GM12878 (cell line): ENCODE measurements around the gene MGLL. TPM values are rescaled to one million over a fixed set of nuclear protein-coding genes. Genes with fewer than 3 reads are reported as not detected.

ENCODE experiments used
- ATAC-seq: fragments of 200-7000 bp; cut with Tn5 transposase; 3 replicates; pipeline ENCODE4 v1.9.1; 2020; ENCODE audit warnings: mild to moderate bottlenecking, moderate library complexity
- BruUV-seq: library from RNA; stranded (reverse); fragments of 400-500 nt; replicated peaks from 2 replicates; lab custom pipeline; 2021; lab: Mats Ljungman, UMichigan
- CTCF ChIA-PET: fragments of 300-600 bp; sonication (Branson Sonifier 250); formaldehyde crosslinking; extraction: SDS; loops from one replicate; lab custom pipeline; 2021; ENCODE audit warnings: inconsistent platforms; lab: Yijun Ruan, JAX
- POLR2A ChIA-PET: fragments of 350-600 bp; formaldehyde crosslinking; extraction: SDS; loops from one replicate; lab custom pipeline; 2021; ENCODE audit warnings: inconsistent platforms; lab: Charles Lee
- RAD21 ChIA-PET: fragments of 300-600 bp; sonication (Branson Sonifier 250); formaldehyde crosslinking; loops from one replicate; lab custom pipeline; 2023; ENCODE audit warnings: antibody characterized with exemption; ENCODE audit not compliant: unreplicated experiment; lab: Charles Lee
- SMC1A ChIA-PET: fragments of 300-600 bp; sonication (Branson Sonifier 250); formaldehyde crosslinking; loops from one replicate; lab custom pipeline; 2023; ENCODE audit not compliant: unreplicated experiment, uncharacterized antibody; lab: Charles Lee
- DNase-seq: peaks from one replicate; pipeline ENCODE4 v3.0.0-alpha.2; 2011; ENCODE audit warnings: low read depth, low spot score
- FAIRE-seq: peaks from 3 replicates; lab custom pipeline; 2011; peaks lifted over from hg19 to GRCh38; lab: Jason Lieb, UNC
- H2AFZ ChIP-seq: 2 replicates; pipeline ENCODE4 v1.6.0; 2011; ENCODE audit warnings: low read depth, low read length, control low read depth; ENCODE audit not compliant: control insufficient read depth
- H3K27ac ChIP-seq: 2 replicates; pipeline ENCODE4 v1.5.1; 2011; ENCODE audit warnings: control low read depth; ENCODE audit not compliant: control insufficient read depth, insufficient read depth
- H3K27me3 ChIP-seq, 2 experiments: replicated peaks in 1 of 2; 2 replicates each; pipeline versions ENCODE4 v1.6.0 to v1.6.1; 2011; ENCODE audit warnings: low read length in 1 of 2; ENCODE audit not compliant: control insufficient read depth in 2 of 2, insufficient read depth in 2 of 2
- H3K36me3 ChIP-seq, 2 experiments: 2 replicates each; pipeline ENCODE4 v1.5.1; 2011; ENCODE audit warnings: low read length in 1 of 2; ENCODE audit not compliant: control insufficient read depth in 2 of 2, insufficient read depth in 2 of 2
- H3K4me1 ChIP-seq: 2 replicates; pipeline ENCODE4 v1.6.1; 2011; ENCODE audit warnings: mild to moderate bottlenecking, low read length, moderate library complexity, mixed read lengths; ENCODE audit not compliant: control insufficient read depth, insufficient read depth
- H3K4me2 ChIP-seq: 2 replicates; pipeline ENCODE4 v1.6.0; 2011; ENCODE audit warnings: control low read depth; ENCODE audit not compliant: control insufficient read depth, insufficient read depth
- H3K4me3 ChIP-seq: fragments of 200-600 bp; sonication (generic); 2 replicates; pipeline ENCODE4 v1.5.1; 2016
- H3K79me2 ChIP-seq: 2 replicates; pipeline ENCODE4 v1.6.0; 2011; ENCODE audit warnings: low read length; ENCODE audit not compliant: control insufficient read depth, insufficient read depth
- H3K9ac ChIP-seq: 2 replicates; pipeline ENCODE4 v1.8.0; 2011; ENCODE audit warnings: low read length, control low read depth, mixed read lengths; ENCODE audit not compliant: control insufficient read depth, insufficient read depth
- H3K9me3 ChIP-seq: replicated peaks from 3 replicates; pipeline ENCODE4 v1.5.1; 2011; ENCODE audit warnings: mild to moderate bottlenecking, low read length; ENCODE audit not compliant: control insufficient read depth, insufficient read depth
- H4K20me1 ChIP-seq: 2 replicates; pipeline ENCODE4 v1.6.0; 2011; ENCODE audit not compliant: control insufficient read depth, insufficient read depth
- ASH2L ChIP-seq: fragments of 300-600, 200-600 bp; sonication (generic); IDR thresholded peaks from 2 replicates; pipeline ENCODE4 v1.6.1; 2017; ENCODE audit warnings: low read depth, mild to moderate bottlenecking, borderline replicate concordance
- BCL3 ChIP-seq: IDR thresholded peaks from 2 replicates; pipeline ENCODE4 v1.6.1; 2011; ENCODE audit warnings: borderline replicate concordance, low read depth, mild to moderate bottlenecking, moderate library complexity, low read length; ENCODE audit not compliant: insufficient read depth, poor library complexity, severe bottlenecking
- BRCA1 ChIP-seq: IDR thresholded peaks from 2 replicates; pipeline ENCODE4 v1.6.1; 2011; ENCODE audit warnings: low read depth, low read length, improper control_type of control experiment
- CHD1 ChIP-seq: IDR thresholded peaks from 2 replicates; pipeline ENCODE4 v1.6.1; 2012; ENCODE audit warnings: low read depth, low read length, improper control_type of control experiment
- CHD2 ChIP-seq: IDR thresholded peaks from 2 replicates; pipeline ENCODE4 v1.6.1; 2011; ENCODE audit warnings: low read depth, low read length, improper control_type of control experiment, borderline replicate concordance
- CTCF ChIP-seq, 3 experiments: IDR thresholded peaks in 2 of 3; conservative IDR thresholded peaks in 1 of 3; 2 replicates each; pipeline ENCODE4 v1.5.1; 2011; ENCODE audit warnings: low read depth in 3 of 3, low read length in 3 of 3, mild to moderate bottlenecking in 3 of 3, control low read depth in 2 of 3, moderate library complexity in 2 of 3, inconsistent platforms in 1 of 3, mixed read lengths in 1 of 3; ENCODE audit not compliant: control insufficient read depth in 2 of 3, insufficient read depth in 1 of 3; ENCODE audit errors: extremely low read depth in 1 of 3
- FOS ChIP-seq: IDR thresholded peaks from 3 replicates; pipeline ENCODE4 v1.6.1; 2011; ENCODE audit warnings: borderline replicate concordance; ENCODE audit not compliant: insufficient read length; ENCODE audit errors: extremely low read depth
- IRF3 ChIP-seq: fragments of 450-650 bp; IDR thresholded peaks from 2 replicates; pipeline ENCODE4 v1.6.1; 2014; ENCODE audit warnings: mild to moderate bottlenecking
- KAT2A ChIP-seq: conservative IDR thresholded peaks from 2 replicates; pipeline ENCODE4 v1.6.1; 2011; ENCODE audit warnings: low read depth, low read length; ENCODE audit not compliant: control insufficient read depth
- MXI1 ChIP-seq: fragments of 150-350 bp; IDR thresholded peaks from 2 replicates; pipeline ENCODE4 v1.6.1; 2011; ENCODE audit warnings: low read depth, mild to moderate bottlenecking, inconsistent platforms, low read length, improper control_type of control experiment
- MYB ChIP-seq: fragments of 150-350 bp; IDR thresholded peaks from 2 replicates; pipeline ENCODE4 v1.6.1; 2014; ENCODE audit warnings: mild to moderate bottlenecking, low read depth, low read length, borderline replicate concordance
- NRF1 ChIP-seq: conservative IDR thresholded peaks from 2 replicates; pipeline ENCODE4 v1.6.1; 2011; ENCODE audit warnings: mild to moderate bottlenecking, low read depth, low read length, improper control_type of control experiment
- PML ChIP-seq: IDR thresholded peaks from 2 replicates; pipeline ENCODE4 v1.6.1; 2012; ENCODE audit warnings: low read length, inconsistent platforms
- SMC3 ChIP-seq: IDR thresholded peaks from 2 replicates; pipeline ENCODE4 v1.6.1; 2011; ENCODE audit warnings: low read length, improper control_type of control experiment, borderline replicate concordance
- SPI1 ChIP-seq: IDR thresholded peaks from 2 replicates; pipeline ENCODE4 v1.6.1; 2011; ENCODE audit warnings: low read depth, mild to moderate bottlenecking, low read length, moderate library complexity, borderline replicate concordance; ENCODE audit not compliant: insufficient read depth
- STAT3 ChIP-seq: IDR thresholded peaks from 2 replicates; pipeline ENCODE4 v1.6.1; 2011; ENCODE audit warnings: low read depth, low read length, improper control_type of control experiment
- TARDBP ChIP-seq: IDR thresholded peaks from 2 replicates; pipeline ENCODE4 v1.6.1; 2016; ENCODE audit warnings: borderline replicate concordance
- ZSCAN29 ChIP-seq: fragments of 450-650 bp; IDR thresholded peaks from 2 replicates; pipeline ENCODE4 v1.6.1; 2017; ENCODE audit warnings: mild to moderate bottlenecking, moderate library complexity
- WGBS: methylation state at CpG from one replicate; pipeline ENCODE4 v1.1.6; 2016; ENCODE audit warnings: low lambda C conversion rate; ENCODE audit not compliant: insufficient replicate concordance, insufficient coverage; ENCODE audit errors: missing lambda C conversion rate; 5-methylcytosine and 5-hydroxymethylcytosine counted together
- in situ Hi-C: fragments of 300-500 bp; cut with MboI; formaldehyde crosslinking; loops from 9 replicates; pipeline ENCODE4 v1.14.3; 2018; ENCODE audit warnings: mixed read lengths
- intact Hi-C: fragments of 100-400 bp; cut with micrococcal nuclease; formaldehyde crosslinking; loops from one replicate; pipeline ENCODE4 v1.14.2; 2022; ENCODE audit not compliant: unreplicated experiment
- polyA plus RNA-seq, 11 experiments: library from polyadenylated mRNA; depleted of rRNA in 4 of 11; unstranded in 6 of 11; stranded (reverse) in 5 of 11; fragments of >200 nt; fragmentation: Nextera tagmentation in 4 of 11; fragmentation: Illumina TruSeq in 1 of 11; extraction: Ambion mirVana in 4 of 11; extraction: Trizol in 1 of 11; gene quantifications; 1 replicate in 1 of 11; 2 replicates in 10 of 11; pipeline versions ENCODE4 v1.2.1 to v1.2.3, GENCODE V29; 2011 to 2016; ENCODE audit warnings: inconsistent platforms in 2 of 11, missing spikeins in 2 of 11, low read depth in 1 of 11
- total RNA-seq, 4 experiments: library from RNA; depleted of rRNA in 3 of 4; stranded (reverse); fragments of >200 nt in 3 of 4; fragmentation: Illumina TruSeq in 1 of 4; extraction: Trizol in 1 of 4; gene quantifications; 2 replicates each; pipeline versions ENCODE4 v1.2.1 to v1.2.3, GENCODE V29; 2013 to 2021

MGLL gene
- total and polyA plus RNA-seq, 10 of the 15 experiments (the other 5 are each of a cell fraction or from before 2014, with no cell fraction given), result 44.9 to 177 (median 72.9) TPM

- no peak overlapping the region for H2AFZ ChIP-seq
- ChIA-PET CTCF (no interaction called here), SMC1A (no interaction called here), POLR2A (no interaction called here), RAD21 (no interaction called here)
- no peaks in the 10 kb centered on the region for H3K36me3 ChIP-seq
- peaks cover 23% of the 10 kb centered on the region for H3K4me1 ChIP-seq
- H3K9me3 ChIP-seq, result no peaks in the 10 kb centered on the region
- H4K20me1 ChIP-seq, result no peaks in the 10 kb centered on the region
- no peak for TF ChIP-seq IRF3
- TF ChIP-seq MYB, result no peak
- no peak for TF ChIP-seq STAT3
- TF ChIP-seq MXI1, result no peak
- TF ChIP-seq PML, result no peak
- no peak for TF ChIP-seq BRCA1
- no peak for TF ChIP-seq ZSCAN29
- no peak for TF ChIP-seq BCL3
- no peak for TF ChIP-seq ASH2L
- TF ChIP-seq SMC3, result no peak
- TF ChIP-seq SPI1, result no peak
- TF ChIP-seq FOS, result no peak
- no peak for TF ChIP-seq NRF1
- no peak for TF ChIP-seq TARDBP
- no peak for TF ChIP-seq KAT2A
- TF ChIP-seq CTCF (IDR thresholded peaks at IDR 0.05 in 2 of 3, conservative IDR thresholded peaks at IDR 0.05 in 1 of 3; ENCODE audit: control insufficient read depth in 2 of 3, extremely low read depth in 1 of 3, insufficient read depth in 1 of 3, low read depth in 3 of 3, low read length in 3 of 3), result no peak
- no peak for TF ChIP-seq CHD1
- no peak for TF ChIP-seq CHD2
- peaks cover 7% of the 10 kb centered on the region for H3K79me2 ChIP-seq
- ATAC-seq, result no peak
- H3K4me2 ChIP-seq, result no peak overlapping the region
- H3K27me3 ChIP-seq, result no peaks in the 10 kb centered on the region
- BruUV-seq, result no TSS peak
- no peak for FAIRE-seq
- H3K9ac ChIP-seq, result no peak overlapping the region
- in situ Hi-C loops (no loop called here), intact Hi-C loops (no loop called here)
- no peak overlapping the region for H3K27ac ChIP-seq
- WGBS, result 39% methylated on average over 4 of the region's 4 CpGs
- H3K4me3 ChIP-seq, result no peak overlapping the region
- no peak for DNase-seq
Measured at GRCh38 chr3:127676456-127676855, 145.9 kb downstream of the MGLL start.
